H1 (cell line): Measurements from ENCODE around the gene WHAMM. TPM values are rescaled to one million over a fixed set of nuclear protein-coding genes. Genes with fewer than 3 reads are reported as not detected.

Experiments used
- CTCF ChIA-PET: fragments of 300-600 bp; sonication (Branson Sonifier 250); formaldehyde crosslinking; loops from one replicate; lab custom pipeline; 2021; ENCODE audit not compliant: partially characterized antibody; lab: Charles Lee
- POLR2A ChIA-PET: fragments of 300-600 bp; sonication (Branson Sonifier 250); formaldehyde crosslinking; loops from one replicate; lab custom pipeline; 2021; ENCODE audit warnings: inconsistent platforms; ENCODE audit not compliant: partially characterized antibody; lab: Charles Lee
- DNase-seq, 2 experiments: peaks; one replicate each; pipeline versions ENCODE4 v3.0.0 to v3.0.0-alpha.2; 2010 to 2022; ENCODE audit warnings: low spot score in 2 of 2, low read depth in 1 of 2, mixed read lengths in 1 of 2
- FAIRE-seq: peaks from 2 replicates; lab custom pipeline; 2011; peaks lifted over from hg19 to GRCh38; lab: Jason Lieb, UNC
- H2AFZ ChIP-seq: 2 replicates; pipeline ENCODE4 v1.8.1; 2012; ENCODE audit warnings: low read length, inconsistent platforms
- H2AK5ac ChIP-seq: 2 replicates; pipeline ENCODE4 v1.6.1; 2013; ENCODE audit warnings: low read depth, low read length
- H2BK120ac ChIP-seq: replicated peaks from 2 replicates; pipeline ENCODE3; 2013; ENCODE audit warnings: low read depth, low read length, inconsistent platforms
- H2BK12ac ChIP-seq: 2 replicates; pipeline ENCODE4 v1.6.1; 2013; ENCODE audit warnings: low read depth, low read length
- H2BK15ac ChIP-seq: 2 replicates; pipeline ENCODE4 v1.6.1; 2013; ENCODE audit warnings: low read length
- H2BK20ac ChIP-seq: 2 replicates; pipeline ENCODE4 v1.6.1; 2013; ENCODE audit warnings: low read length
- H2BK5ac ChIP-seq: 2 replicates; pipeline ENCODE4 v1.6.1; 2013; ENCODE audit warnings: low read depth, low read length
- H3K14ac ChIP-seq: 2 replicates; pipeline ENCODE4 v1.6.1; 2013; ENCODE audit warnings: inconsistent platforms; ENCODE audit not compliant: insufficient read length
- H3K18ac ChIP-seq: 2 replicates; pipeline ENCODE4 v1.6.1; 2013; ENCODE audit warnings: low read length; ENCODE audit errors: extremely low read depth
- H3K23ac ChIP-seq: 2 replicates; pipeline ENCODE4 v1.6.1; 2013; ENCODE audit warnings: inconsistent platforms; ENCODE audit not compliant: insufficient read length
- H3K23me2 ChIP-seq: 2 replicates; pipeline ENCODE4 v1.6.1; 2013; ENCODE audit warnings: low read depth, low read length
- H3K27ac ChIP-seq: 2 replicates; pipeline ENCODE4 v1.6.1; 2011; ENCODE audit warnings: low read depth, low read length, inconsistent platforms
- H3K27me3 ChIP-seq, 4 experiments: replicated peaks in 1 of 4; 1 replicate in 1 of 4; 2 replicates in 3 of 4; pipeline versions ENCODE4 v1.6.1 to v1.8.1; 2011 to 2013; ENCODE audit warnings: low read length in 3 of 4, mild to moderate bottlenecking in 3 of 4, inconsistent platforms in 2 of 4, mixed read lengths in 2 of 4, moderate library complexity in 1 of 4; ENCODE audit not compliant: control insufficient read depth in 3 of 4, insufficient read depth in 3 of 4; ENCODE audit errors: extremely low read depth in 1 of 4
- H3K36me3 ChIP-seq, 4 experiments: 2 replicates each; pipeline versions ENCODE4 v1.6.1 to v1.8.1; 2011 to 2013; ENCODE audit warnings: mild to moderate bottlenecking in 4 of 4, low read length in 3 of 4, moderate library complexity in 2 of 4, control low read depth in 1 of 4, inconsistent platforms in 1 of 4; ENCODE audit not compliant: insufficient read depth in 4 of 4, control insufficient read depth in 2 of 4
- H3K4ac ChIP-seq: replicated peaks from 2 replicates; pipeline ENCODE3; 2013; ENCODE audit warnings: low read length, low read depth, mixed read lengths, inconsistent platforms; ENCODE audit not compliant: insufficient read length
- H3K4me1 ChIP-seq, 4 experiments: replicated peaks in 1 of 4; 1 replicate in 1 of 4; 2 replicates in 3 of 4; pipeline versions ENCODE4 v1.6.1 to v1.8.1; 2011 to 2013; ENCODE audit warnings: low read length in 3 of 4, inconsistent platforms in 2 of 4, mixed read lengths in 1 of 4; ENCODE audit not compliant: insufficient read depth in 4 of 4, control insufficient read depth in 3 of 4
- H3K4me2 ChIP-seq, 2 experiments: 2 replicates each; pipeline versions ENCODE4 v1.6.1 to v1.8.1; 2011 to 2013; ENCODE audit warnings: low read depth in 2 of 2, low read length in 2 of 2, control low read depth in 1 of 2, inconsistent platforms in 1 of 2, mild to moderate bottlenecking in 1 of 2; ENCODE audit not compliant: insufficient read depth in 1 of 2
- H3K4me3 ChIP-seq, 4 experiments: fragments of 200-600, 300-600 bp in 1 of 4; sonication (generic), shearing (Covaris generic), sonication (Bioruptor Twin) in 1 of 4; 2 replicates each; pipeline versions ENCODE4 v1.5.1 to v1.8.1; 2011 to 2016; ENCODE audit warnings: low read length in 4 of 4, low read depth in 3 of 4, control low read depth in 2 of 4, inconsistent platforms in 2 of 4, mild to moderate bottlenecking in 2 of 4, mixed read lengths in 1 of 4, moderate library complexity in 1 of 4; ENCODE audit not compliant: insufficient read depth in 2 of 4; ENCODE audit errors: extremely low read depth in 1 of 4
- H3K56ac ChIP-seq: replicated peaks from 2 replicates; pipeline ENCODE3; 2013; ENCODE audit warnings: low read depth, mild to moderate bottlenecking, mixed read lengths, low read length, inconsistent platforms; ENCODE audit not compliant: insufficient read length
- H3K79me1 ChIP-seq: 2 replicates; pipeline ENCODE4 v1.6.1; 2013; ENCODE audit warnings: low read depth, low read length, control low read depth
- H3K79me2 ChIP-seq, 2 experiments: 2 replicates each; pipeline versions ENCODE4 v1.6.1 to v1.8.1; 2012 to 2013; ENCODE audit warnings: low read length in 2 of 2, mild to moderate bottlenecking in 2 of 2, inconsistent platforms in 1 of 2; ENCODE audit not compliant: insufficient read depth in 2 of 2, control insufficient read depth in 1 of 2
- H3K9ac ChIP-seq, 4 experiments: replicated peaks in 1 of 4; 1 replicate in 1 of 4; 2 replicates in 3 of 4; pipeline versions ENCODE4 v1.6.1 to v1.8.1; 2011 to 2013; ENCODE audit warnings: low read depth in 3 of 4, low read length in 3 of 4, control low read depth in 2 of 4, mild to moderate bottlenecking in 2 of 4, moderate library complexity in 2 of 4, inconsistent platforms in 1 of 4; ENCODE audit errors: extremely low read depth in 1 of 4
- H3K9me3 ChIP-seq, 2 experiments: 2 replicates each; pipeline versions ENCODE4 v1.6.1 to v1.8.1; 2012 to 2013; ENCODE audit warnings: mild to moderate bottlenecking in 2 of 2, moderate library complexity in 2 of 2, control low read depth in 1 of 2, inconsistent platforms in 1 of 2, low read depth in 1 of 2, low read length in 1 of 2, mixed read lengths in 1 of 2; ENCODE audit not compliant: insufficient read depth in 2 of 2
- H4K20me1 ChIP-seq, 2 experiments: replicated peaks in 1 of 2; 2 replicates each; pipeline versions ENCODE3 to v1.8.1; 2011 to 2013; ENCODE audit warnings: inconsistent platforms in 2 of 2, low read length in 2 of 2, mild to moderate bottlenecking in 1 of 2; ENCODE audit not compliant: insufficient read depth in 2 of 2, control insufficient read depth in 1 of 2
- H4K5ac ChIP-seq: 2 replicates; pipeline ENCODE4 v1.6.1; 2013; ENCODE audit warnings: low read length, low read depth, mixed read lengths, inconsistent platforms; ENCODE audit not compliant: insufficient read length
- H4K8ac ChIP-seq: 2 replicates; pipeline ENCODE4 v1.8.0; 2013; ENCODE audit warnings: mild to moderate bottlenecking, moderate library complexity, low read length, inconsistent platforms; ENCODE audit not compliant: insufficient read depth; ENCODE audit errors: extremely low read depth
- H4K91ac ChIP-seq: replicated peaks from 2 replicates; pipeline ENCODE3; 2013; ENCODE audit warnings: low read length, mixed read lengths, inconsistent platforms; ENCODE audit not compliant: insufficient read length
- CHD1 ChIP-seq: IDR thresholded peaks from 2 replicates; pipeline ENCODE4 v1.6.1; 2012; ENCODE audit warnings: low read depth, low read length, improper control_type of control experiment
- EGR1 ChIP-seq: IDR thresholded peaks from 2 replicates; pipeline ENCODE4 v1.6.1; 2011; ENCODE audit warnings: low read depth, low read length, borderline replicate concordance
- EP300 ChIP-seq, 2 experiments: IDR thresholded peaks; 1 replicate in 1 of 2; 2 replicates in 1 of 2; pipeline ENCODE4 v1.6.1; 2011 to 2012; ENCODE audit warnings: low read depth in 2 of 2, low read length in 2 of 2, mild to moderate bottlenecking in 2 of 2, borderline replicate concordance in 1 of 2, inconsistent platforms in 1 of 2, moderate library complexity in 1 of 2
- HDAC2 ChIP-seq, 2 experiments: fragments of 300-600 bp in 1 of 2; sonication (generic) in 1 of 2; IDR thresholded peaks; 2 replicates each; pipeline ENCODE4 v1.6.1; 2011 to 2012; ENCODE audit warnings: low read depth in 2 of 2, low read length in 2 of 2, mild to moderate bottlenecking in 2 of 2, moderate library complexity in 2 of 2, borderline replicate concordance in 1 of 2, inconsistent platforms in 1 of 2
- MAFK ChIP-seq: IDR thresholded peaks from 2 replicates; pipeline ENCODE4 v1.6.1; 2012; ENCODE audit warnings: low read depth, mild to moderate bottlenecking, improper control_type of control experiment, low read length
- RBBP5 ChIP-seq: IDR thresholded peaks from 2 replicates; pipeline ENCODE4 v1.7.1; 2012; ENCODE audit warnings: low read depth, mild to moderate bottlenecking, inconsistent platforms, low read length, moderate library complexity, borderline replicate concordance
- SAP30 ChIP-seq: fragments of 300-600 bp; sonication (generic); IDR thresholded peaks from 2 replicates; pipeline ENCODE4 v1.7.1; 2012; ENCODE audit warnings: low read length, moderate library complexity, mild to moderate bottlenecking, inconsistent platforms; ENCODE audit not compliant: insufficient read depth, insufficient replicate concordance
- WGBS, 2 experiments: shearing (Covaris generic) in 1 of 2; methylation state at CpG; one replicate each; pipeline versions ENCODE4 v1.1.6 to v1.1.7; 2013 to 2015; ENCODE audit warnings: low lambda C conversion rate in 2 of 2, mixed read lengths in 2 of 2, inconsistent platforms in 1 of 2, low coverage in 1 of 2, missing lambda C conversion rate in 1 of 2; ENCODE audit not compliant: insufficient replicate concordance in 2 of 2, insufficient coverage in 1 of 2, insufficient read length in 1 of 2; ENCODE audit errors: extremely low coverage in 1 of 2, missing lambda C conversion rate in 1 of 2; 5-methylcytosine and 5-hydroxymethylcytosine counted together
- polyA plus RNA-seq, 7 experiments: library from polyadenylated mRNA; depleted of rRNA in 3 of 7; stranded (reverse) in 5 of 7; unstranded in 2 of 7; fragments of >200 nt in 5 of 7; fragments of 200-250 nt in 2 of 7; gene quantifications; 1 replicate in 5 of 7; 2 replicates in 1 of 7; 4 replicates in 1 of 7; pipeline versions ENCODE4 v1.2.1 to v1.2.3, GENCODE V29; 2011 to 2013; ENCODE audit warnings: missing spikeins in 2 of 7, mixed read lengths in 2 of 7
- total RNA-seq: library from RNA; stranded (reverse); fragmentation: NEBNext Ultra II Directional; extraction: Animal tissue kit (Norgen Biotek cat#: 25700); gene quantifications from 2 replicates; pipeline ENCODE4 v1.2.1, GENCODE V29; 2021
- TF ChIP-seq, protein P1 (sequence below): IDR thresholded peaks from 2 replicates; pipeline ENCODE4 v1.6.1; 2011; ENCODE audit warnings: low read length, improper control_type of control experiment
- TF ChIP-seq, protein P2 (sequence below), 3 experiments: IDR thresholded peaks; 1 replicate in 2 of 3; 2 replicates in 1 of 3; pipeline versions ENCODE4 v1.5.1 to v1.6.1; 2011; ENCODE audit warnings: low read length in 3 of 3, mild to moderate bottlenecking in 3 of 3, inconsistent platforms in 2 of 3, low read depth in 1 of 3, moderate library complexity in 1 of 3; ENCODE audit not compliant: insufficient read depth in 1 of 3; ENCODE audit errors: control extremely low read depth in 1 of 3

Gene WHAMM
- total and polyA plus RNA-seq, 2 of the 8 experiments (the other 6 are each of a cell fraction or from before 2014, with no cell fraction given), result 1.1 to 3.3 TPM

DNA sequence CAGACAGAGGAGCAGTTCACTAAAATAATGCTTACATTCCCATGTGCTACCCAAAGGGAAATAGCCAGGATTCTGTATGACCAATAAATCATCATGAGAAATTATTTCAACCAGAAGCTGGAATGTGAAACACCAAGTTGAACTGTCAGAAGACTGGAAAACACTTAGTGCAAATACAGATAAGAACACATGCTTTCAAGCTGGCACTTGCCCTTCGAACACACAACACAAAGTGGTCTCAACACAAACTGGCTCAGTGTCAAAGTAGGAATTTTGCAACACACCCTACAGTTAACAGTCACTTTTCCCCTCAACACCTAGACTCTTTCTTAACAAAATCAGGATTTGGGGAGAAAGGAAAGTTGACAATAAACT is 4.9 kb upstream of the WHAMM start:
- no peaks in the 10 kb centered on the region for H3K79me2 ChIP-seq
- H2AFZ ChIP-seq, result no peak overlapping the region
- H4K20me1 ChIP-seq, result no peaks in the 10 kb centered on the region
- H3K4me3 ChIP-seq, result no peak overlapping the region
- H2BK15ac ChIP-seq, result no peak overlapping the region
- no peak overlapping the region for H3K14ac ChIP-seq
- H3K4ac ChIP-seq, result no peak overlapping the region
- peaks cover 0 to 6% (median 0%) of the 10 kb centered on the region in 4 experiments; a peak in 1 of 7 replicates for H3K4me1 ChIP-seq
- no peak overlapping the region for H4K8ac ChIP-seq
- POLR2A ChIA-PET, result interaction anchor here (0.7 kb wide), 1 partner anchor 125 kb away, joined by 3 read pairs; no protein-coding TSS in a partner anchor
- no peak overlapping the region for H3K9ac ChIP-seq
- peaks cover 0 to 4% (median 0%) of the 10 kb centered on the region in 4 experiments; a peak in 3 of 7 replicates for H3K27me3 ChIP-seq
- no peaks in the 10 kb centered on the region for H3K9me3 ChIP-seq
- CTCF ChIA-PET, result no interaction called here
- H4K5ac ChIP-seq, result no peak overlapping the region
- H3K36me3 ChIP-seq, result no peaks in the 10 kb centered on the region
- no peak overlapping the region for H3K4me2 ChIP-seq
- no peak for FAIRE-seq
- H3K27ac ChIP-seq, result no peak overlapping the region
- DNase-seq, result no peak
- H3K56ac ChIP-seq, result no peak overlapping the region
- H3K23ac ChIP-seq, result no peak overlapping the region
- H2AK5ac ChIP-seq, result no peak overlapping the region
- no peaks in the 10 kb centered on the region for H3K79me1 ChIP-seq
- WGBS, 2 experiments, result 75% methylated on average over 1 of the region's 1 CpG; no CpG with 5 or more reads in 1 of the 2 experiments
- no peaks in the 10 kb centered on the region; the same call in 1 of the 2 replicates for H3K23me2 ChIP-seq
- H3K18ac ChIP-seq, result no peak overlapping the region
- no peak overlapping the region for H4K91ac ChIP-seq
- no peak overlapping the region for H2BK12ac ChIP-seq
- no peak overlapping the region for H2BK120ac ChIP-seq
- no peak overlapping the region for H2BK20ac ChIP-seq
- H2BK5ac ChIP-seq, result no peak overlapping the region
- TF ChIP-seq RBBP5 (no peak), EP300 (IDR thresholded peaks at IDR 0.05; ENCODE audit: borderline replicate concordance in 1 of 2, low read depth in 2 of 2, low read length in 2 of 2) (no peak), EGR1 (no peak), CHD1 (no peak), HDAC2 (IDR thresholded peaks at IDR 0.05; ENCODE audit: borderline replicate concordance in 1 of 2, low read depth in 2 of 2, low read length in 2 of 2) (no peak), MAFK (no peak), SAP30 (no peak)
- TF ChIP-seq, protein P1, sequence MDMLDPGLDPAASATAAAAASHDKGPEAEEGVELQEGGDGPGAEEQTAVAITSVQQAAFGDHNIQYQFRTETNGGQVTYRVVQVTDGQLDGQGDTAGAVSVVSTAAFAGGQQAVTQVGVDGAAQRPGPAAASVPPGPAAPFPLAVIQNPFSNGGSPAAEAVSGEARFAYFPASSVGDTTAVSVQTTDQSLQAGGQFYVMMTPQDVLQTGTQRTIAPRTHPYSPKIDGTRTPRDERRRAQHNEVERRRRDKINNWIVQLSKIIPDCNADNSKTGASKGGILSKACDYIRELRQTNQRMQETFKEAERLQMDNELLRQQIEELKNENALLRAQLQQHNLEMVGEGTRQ, result no peak
- TF ChIP-seq, protein P2, sequence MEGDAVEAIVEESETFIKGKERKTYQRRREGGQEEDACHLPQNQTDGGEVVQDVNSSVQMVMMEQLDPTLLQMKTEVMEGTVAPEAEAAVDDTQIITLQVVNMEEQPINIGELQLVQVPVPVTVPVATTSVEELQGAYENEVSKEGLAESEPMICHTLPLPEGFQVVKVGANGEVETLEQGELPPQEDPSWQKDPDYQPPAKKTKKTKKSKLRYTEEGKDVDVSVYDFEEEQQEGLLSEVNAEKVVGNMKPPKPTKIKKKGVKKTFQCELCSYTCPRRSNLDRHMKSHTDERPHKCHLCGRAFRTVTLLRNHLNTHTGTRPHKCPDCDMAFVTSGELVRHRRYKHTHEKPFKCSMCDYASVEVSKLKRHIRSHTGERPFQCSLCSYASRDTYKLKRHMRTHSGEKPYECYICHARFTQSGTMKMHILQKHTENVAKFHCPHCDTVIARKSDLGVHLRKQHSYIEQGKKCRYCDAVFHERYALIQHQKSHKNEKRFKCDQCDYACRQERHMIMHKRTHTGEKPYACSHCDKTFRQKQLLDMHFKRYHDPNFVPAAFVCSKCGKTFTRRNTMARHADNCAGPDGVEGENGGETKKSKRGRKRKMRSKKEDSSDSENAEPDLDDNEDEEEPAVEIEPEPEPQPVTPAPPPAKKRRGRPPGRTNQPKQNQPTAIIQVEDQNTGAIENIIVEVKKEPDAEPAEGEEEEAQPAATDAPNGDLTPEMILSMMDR (IDR thresholded peaks at IDR 0.05; ENCODE audit: control extremely low read depth in 1 of 3, insufficient read depth in 1 of 3, low read depth in 1 of 3, low read length in 3 of 3), result no peak
